HG02943 (cell line): ENCODE data around the gene TENT4B.

Experiments
- ATAC-seq: cut with Tn5 transposase; IDR thresholded peaks from one replicate; pipeline ENCODE4 v1.9.1; 2021; ENCODE audit warnings: mild to moderate bottlenecking, low read depth, moderate library complexity; ENCODE audit not compliant: unreplicated experiment

The TENT4B gene

GRCh38 chr16:50267651-50268050 lies 114.5 kb downstream of the TENT4B start:
- ATAC-seq, result no peak

- ATAC-seq, result no peak
Measured at GRCh38 chr16:50268352-50268751, 115.2 kb downstream of the TENT4B start.

- no peak for ATAC-seq
Measured at GRCh38 chr16:50269061-50269705, 116.1 kb downstream of the TENT4B start.

- no peak for ATAC-seq
Measured at GRCh38 chr16:50269769-50270509, 116.8 kb downstream of the TENT4B start.

GRCh38 chr16:50270510-50271147 lies 117.5 kb downstream of the TENT4B start:
- ATAC-seq, result no peak

- no peak for ATAC-seq
Measured at GRCh38 chr16:50271148-50272041, 118.3 kb downstream of the TENT4B start.

- ATAC-seq, result no peak
Measured at GRCh38 chr16:50272111-50272571, 119.0 kb downstream of the TENT4B start.

- ATAC-seq, result no peak
Measured at GRCh38 chr16:50272687-50273381, 119.7 kb downstream of the TENT4B start.

- no peak for ATAC-seq
Measured at GRCh38 chr16:50273382-50273690, 120.2 kb downstream of the TENT4B start.

- peak; percentile 65 for ATAC-seq
Measured at GRCh38 chr16:50273888-50274325, 120.8 kb downstream of the TENT4B start.

- peak; percentile 47 for ATAC-seq
Measured at GRCh38 chr16:50274326-50275097, 121.4 kb downstream of the TENT4B start.

GRCh38 chr16:50275098-50275415 lies 122.0 kb downstream of the TENT4B start:
- no peak for ATAC-seq

- no peak for ATAC-seq
Measured at GRCh38 chr16:50275428-50276325, 122.6 kb downstream of the TENT4B start.

- no peak for ATAC-seq
Measured at GRCh38 chr16:50276326-50276640, 123.2 kb downstream of the TENT4B start.

- no peak for ATAC-seq
Measured at GRCh38 chr16:50276801-50277555, 123.9 kb downstream of the TENT4B start.

GRCh38 chr16:50278251-50278650 lies 125.1 kb downstream of the TENT4B start:
- ATAC-seq, result no peak

- no peak for ATAC-seq
Measured at GRCh38 chr16:50279504-50279865, 126.4 kb downstream of the TENT4B start.

- ATAC-seq, result no peak
Measured at GRCh38 chr16:50280932-50281331, 127.8 kb downstream of the TENT4B start.
